ENCODE measurements around the gene EPHA7. TPM values are rescaled to one million over a fixed set of nuclear protein-coding genes. Genes with fewer than 3 reads are reported as not detected.

The EPHA7 gene
- total and polyA plus RNA-seq, 2 of the 13 experiments (the other 11 are each of a cell fraction or from before 2014, with no cell fraction given): not detected

DNA sequence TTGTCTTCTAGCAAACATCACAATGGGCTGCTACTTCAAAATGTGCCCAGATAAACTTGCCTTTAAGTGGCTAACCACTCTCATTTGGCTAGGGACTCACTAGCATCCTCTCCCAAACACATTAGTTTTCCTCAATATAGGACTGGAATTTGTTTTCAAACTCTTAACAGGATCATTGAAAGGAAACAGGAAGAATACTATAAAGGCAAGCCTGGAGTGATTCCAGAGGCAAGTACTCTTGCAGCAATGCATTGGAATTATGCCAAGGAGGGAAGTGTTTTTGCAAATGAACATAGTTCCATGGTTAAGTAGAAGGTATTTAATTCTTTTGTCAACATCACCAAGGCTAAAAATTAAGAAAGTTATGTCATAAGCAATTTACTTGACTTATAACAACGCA is 12.2 kb downstream of the EPHA7 start:
- no peak overlapping the region for H3K9ac ChIP-seq (ENCODE audit: insufficient read depth, low read depth, low read length)
- in situ Hi-C loops (cut with HindIII; ENCODE audit: extremely low pct_ligation_motif_present, low pct_unique_long_range_greater_than_20kb): no loop called here
- ATAC-seq (no peak), FAIRE-seq (no peak), DNase-seq (ENCODE audit: low spot score) (no peak)
- ChIA-PET POLR2A (no interaction called here), CTCF (ENCODE audit: low intra/inter-chr PET ratio, low total read pairs) (no interaction called here)
- H3K36me3 ChIP-seq (replicated peaks in 1 of 2; ENCODE audit: control insufficient read depth in 1 of 2, insufficient read depth in 2 of 2, low read length in 2 of 2): no peaks in the 10 kb centered on the region
- no peak overlapping the region for H3K4me2 ChIP-seq (ENCODE audit: low read depth, low read length)
- H3K4me3 ChIP-seq (replicated peaks in 1 of 3; ENCODE audit: insufficient read depth in 1 of 3, low read depth in 2 of 3, low read length in 3 of 3): no peak overlapping the region
- no peaks in the 10 kb centered on the region for H3K27me3 ChIP-seq (ENCODE audit: control insufficient read depth in 1 of 2, insufficient read depth in 2 of 2, low read length in 2 of 2)
- no TSS peak for BruUV-seq (replicated peaks)
- WGBS (ENCODE audit: low lambda C conversion rate): 0% methylated on average over 1 of the region's 1 CpG
- TF ChIP-seq ZNF468 (CRISPR knock-in tag; IDR thresholded peaks at IDR 0.05) (no peak), KAT2B (IDR thresholded peaks at IDR 0.05; ENCODE audit: borderline replicate concordance, low read depth, low read length) (no peak), SIX1 (CRISPR knock-in tag; IDR thresholded peaks at IDR 0.05; ENCODE audit: borderline replicate concordance) (no peak), ZNF546 (CRISPR knock-in tag; conservative IDR thresholded peaks at IDR 0.05) (no peak), ZNF670 (CRISPR knock-in tag; IDR thresholded peaks at IDR 0.05; ENCODE audit: borderline replicate concordance) (no peak), ZNF33A (CRISPR knock-in tag; IDR thresholded peaks at IDR 0.05; ENCODE audit: borderline replicate concordance) (no peak), ZNF550 (CRISPR knock-in tag; IDR thresholded peaks at IDR 0.05; ENCODE audit: borderline replicate concordance) (no peak), JUND (CRISPR knock-in tag; IDR thresholded peaks at IDR 0.05) (no peak), NFATC3 (CRISPR knock-in tag; IDR thresholded peaks at IDR 0.05) (no peak), POGZ (CRISPR knock-in tag; IDR thresholded peaks at IDR 0.05) (no peak), CHD4 (IDR thresholded peaks at IDR 0.05; ENCODE audit: borderline replicate concordance, low read length) (no peak), ZIK1 (CRISPR knock-in tag; IDR thresholded peaks at IDR 0.05; ENCODE audit: borderline replicate concordance, low read depth) (no peak), ZFP1 (CRISPR knock-in tag; IDR thresholded peaks at IDR 0.05) (no peak)
- TF ChIP-seq, protein P1, sequence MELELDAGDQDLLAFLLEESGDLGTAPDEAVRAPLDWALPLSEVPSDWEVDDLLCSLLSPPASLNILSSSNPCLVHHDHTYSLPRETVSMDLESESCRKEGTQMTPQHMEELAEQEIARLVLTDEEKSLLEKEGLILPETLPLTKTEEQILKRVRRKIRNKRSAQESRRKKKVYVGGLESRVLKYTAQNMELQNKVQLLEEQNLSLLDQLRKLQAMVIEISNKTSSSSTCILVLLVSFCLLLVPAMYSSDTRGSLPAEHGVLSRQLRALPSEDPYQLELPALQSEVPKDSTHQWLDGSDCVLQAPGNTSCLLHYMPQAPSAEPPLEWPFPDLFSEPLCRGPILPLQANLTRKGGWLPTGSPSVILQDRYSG (CRISPR knock-in tag; IDR thresholded peaks at IDR 0.05): no peak
- no peak overlapping the region for H2AFZ ChIP-seq (ENCODE audit: low read length)
- no peaks in the 10 kb centered on the region for H3K9me3 ChIP-seq (ENCODE audit: low read length)
- no peaks in the 10 kb centered on the region for H4K20me1 ChIP-seq (ENCODE audit: insufficient read depth, low read length)
- intact Hi-C loops (cut with micrococcal nuclease; ENCODE audit: unreplicated experiment): no loop called here
- no peaks in the 10 kb centered on the region for H3K79me2 ChIP-seq (ENCODE audit: insufficient read depth, low read length)
- no peaks in the 10 kb centered on the region for H3K4me1 ChIP-seq (ENCODE audit: insufficient read depth, low read length)
- H3K27ac ChIP-seq (ENCODE audit: extremely low read length, insufficient read depth, low read length): no peak overlapping the region
